Ishikawa (cell line): ENCODE data around the gene ITPRIPL1.

ENCODE experiments used
- FOXM1 ChIP-seq: IDR thresholded peaks from 2 replicates; pipeline ENCODE4 v1.6.1; 2012; ENCODE audit warnings: low read depth, borderline replicate concordance
- RAD21 ChIP-seq: IDR thresholded peaks from 2 replicates; pipeline ENCODE4 v1.6.1; 2012; ENCODE audit warnings: low read depth
- TAF1 ChIP-seq: IDR thresholded peaks from 2 replicates; pipeline ENCODE4 v1.6.1; 2012; ENCODE audit warnings: low read depth, mild to moderate bottlenecking
- TF ChIP-seq, protein P1 (sequence below): IDR thresholded peaks from 2 replicates; pipeline ENCODE4 v1.6.1; 2012
- TF ChIP-seq, protein P2 (sequence below): IDR thresholded peaks from 2 replicates; pipeline ENCODE4 v1.6.1; 2012
- TF ChIP-seq, protein P3 (sequence below): IDR thresholded peaks from 2 replicates; pipeline ENCODE4 v1.6.1; 2012; ENCODE audit warnings: low read depth, mild to moderate bottlenecking

DNA sequence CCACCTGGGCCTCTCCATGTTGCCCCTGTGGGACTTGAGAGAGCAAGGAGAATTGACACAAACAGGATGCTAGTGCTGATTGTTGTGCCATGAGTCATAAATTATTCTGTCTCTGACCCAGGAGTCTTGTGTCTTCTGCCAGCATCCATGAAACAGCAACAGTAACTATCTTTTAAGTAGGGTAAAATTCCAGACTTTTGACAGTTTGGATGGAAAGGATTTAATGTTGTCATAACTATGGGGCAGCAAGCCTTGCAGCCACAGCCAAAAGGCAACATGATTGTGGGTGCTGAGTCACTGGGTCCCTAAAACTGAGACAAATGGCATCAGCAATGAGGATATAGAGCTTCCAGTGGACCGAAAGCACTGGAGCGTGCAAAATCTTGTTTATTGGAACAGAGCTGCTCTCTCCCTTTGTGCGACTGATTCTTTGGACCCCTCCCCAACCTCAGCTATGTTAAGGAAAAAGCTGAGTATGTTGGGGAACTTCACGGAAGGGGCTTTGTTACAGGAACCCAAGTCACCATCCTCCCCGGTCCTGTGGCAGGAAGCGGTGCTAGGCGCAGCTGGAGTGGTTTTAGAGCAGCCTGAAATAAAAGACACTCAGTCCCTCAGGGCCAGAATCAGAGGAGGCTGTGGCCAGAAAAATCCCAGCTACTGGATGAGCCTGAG lies 9.6 kb upstream of the ITPRIPL1 start:
- no peak for TF ChIP-seq RAD21
- TF ChIP-seq, protein P1, sequence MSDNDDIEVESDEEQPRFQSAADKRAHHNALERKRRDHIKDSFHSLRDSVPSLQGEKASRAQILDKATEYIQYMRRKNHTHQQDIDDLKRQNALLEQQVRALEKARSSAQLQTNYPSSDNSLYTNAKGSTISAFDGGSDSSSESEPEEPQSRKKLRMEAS: no peak
- TF ChIP-seq, protein P2, sequence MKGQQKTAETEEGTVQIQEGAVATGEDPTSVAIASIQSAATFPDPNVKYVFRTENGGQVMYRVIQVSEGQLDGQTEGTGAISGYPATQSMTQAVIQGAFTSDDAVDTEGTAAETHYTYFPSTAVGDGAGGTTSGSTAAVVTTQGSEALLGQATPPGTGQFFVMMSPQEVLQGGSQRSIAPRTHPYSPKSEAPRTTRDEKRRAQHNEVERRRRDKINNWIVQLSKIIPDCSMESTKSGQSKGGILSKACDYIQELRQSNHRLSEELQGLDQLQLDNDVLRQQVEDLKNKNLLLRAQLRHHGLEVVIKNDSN: no peak
- no peak for TF ChIP-seq TAF1
- no peak for TF ChIP-seq FOXM1
- TF ChIP-seq, protein P3, sequence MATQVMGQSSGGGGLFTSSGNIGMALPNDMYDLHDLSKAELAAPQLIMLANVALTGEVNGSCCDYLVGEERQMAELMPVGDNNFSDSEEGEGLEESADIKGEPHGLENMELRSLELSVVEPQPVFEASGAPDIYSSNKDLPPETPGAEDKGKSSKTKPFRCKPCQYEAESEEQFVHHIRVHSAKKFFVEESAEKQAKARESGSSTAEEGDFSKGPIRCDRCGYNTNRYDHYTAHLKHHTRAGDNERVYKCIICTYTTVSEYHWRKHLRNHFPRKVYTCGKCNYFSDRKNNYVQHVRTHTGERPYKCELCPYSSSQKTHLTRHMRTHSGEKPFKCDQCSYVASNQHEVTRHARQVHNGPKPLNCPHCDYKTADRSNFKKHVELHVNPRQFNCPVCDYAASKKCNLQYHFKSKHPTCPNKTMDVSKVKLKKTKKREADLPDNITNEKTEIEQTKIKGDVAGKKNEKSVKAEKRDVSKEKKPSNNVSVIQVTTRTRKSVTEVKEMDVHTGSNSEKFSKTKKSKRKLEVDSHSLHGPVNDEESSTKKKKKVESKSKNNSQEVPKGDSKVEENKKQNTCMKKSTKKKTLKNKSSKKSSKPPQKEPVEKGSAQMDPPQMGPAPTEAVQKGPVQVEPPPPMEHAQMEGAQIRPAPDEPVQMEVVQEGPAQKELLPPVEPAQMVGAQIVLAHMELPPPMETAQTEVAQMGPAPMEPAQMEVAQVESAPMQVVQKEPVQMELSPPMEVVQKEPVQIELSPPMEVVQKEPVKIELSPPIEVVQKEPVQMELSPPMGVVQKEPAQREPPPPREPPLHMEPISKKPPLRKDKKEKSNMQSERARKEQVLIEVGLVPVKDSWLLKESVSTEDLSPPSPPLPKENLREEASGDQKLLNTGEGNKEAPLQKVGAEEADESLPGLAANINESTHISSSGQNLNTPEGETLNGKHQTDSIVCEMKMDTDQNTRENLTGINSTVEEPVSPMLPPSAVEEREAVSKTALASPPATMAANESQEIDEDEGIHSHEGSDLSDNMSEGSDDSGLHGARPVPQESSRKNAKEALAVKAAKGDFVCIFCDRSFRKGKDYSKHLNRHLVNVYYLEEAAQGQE: no peak
